Transverse colon (tissue), 4 donors: ENCODE results near the gene DCTN2. TPM values are rescaled to one million over a fixed set of nuclear protein-coding genes. Genes with fewer than 3 reads are reported as not detected.

ENCODE experiments used
- DNase-seq: peaks from one replicate; pipeline ENCODE4 v3.0.0-alpha.2; 2019
- H3K27ac ChIP-seq, 4 donors: fragments of 200-600 bp; sonication (generic); 2 replicates each; pipeline ENCODE4 v1.5.1; 2016 to 2018; ENCODE audit warnings: inconsistent platforms in 4 of 4
- H3K27me3 ChIP-seq: fragments of 200-600 bp; sonication (generic); 2 replicates; pipeline ENCODE4 v1.5.1; 2017; ENCODE audit warnings: inconsistent platforms
- H3K36me3 ChIP-seq, 4 donors: fragments of 200-600 bp; sonication (generic); 2 replicates each; pipeline ENCODE4 v1.5.1; 2017 to 2019; ENCODE audit warnings: inconsistent platforms in 4 of 4
- H3K4me1 ChIP-seq, 4 donors: fragments of 200-600 bp; sonication (generic); 2 replicates each; pipeline ENCODE4 v1.5.1; 2017 to 2020; ENCODE audit warnings: inconsistent platforms in 4 of 4
- H3K4me3 ChIP-seq, 4 donors: fragments of 200-600 bp; sonication (generic); 1 replicate in 1 of 4; 2 replicates in 3 of 4; pipeline versions ENCODE4 v1.5.1 to v1.6.1; 2017 to 2019; ENCODE audit warnings: inconsistent platforms in 4 of 4
- H3K9me3 ChIP-seq, 2 donors: fragments of 200-600 bp; sonication (generic); 2 replicates each; pipeline ENCODE4 v1.5.1; 2017 to 2019; ENCODE audit warnings: inconsistent platforms in 2 of 2
- EP300 ChIP-seq: sonication (generic); formaldehyde crosslinking; IDR thresholded peaks from one replicate; pipeline ENCODE4 v1.6.1; 2017; ENCODE audit warnings: antibody characterized with exemption, low read depth
- POLR2A ChIP-seq: fragments of 450-650 bp; IDR thresholded peaks from one replicate; pipeline ENCODE4 v1.6.1; 2016; ENCODE audit warnings: antibody characterized with exemption, mild to moderate bottlenecking, moderate library complexity
- POLR2AphosphoS5 ChIP-seq, 3 donors: sonication (generic); formaldehyde crosslinking; IDR thresholded peaks; one replicate each; pipeline ENCODE4 v1.6.1; 2016; ENCODE audit warnings: antibody characterized with exemption in 3 of 3
- WGBS, 2 donors: methylation state at CpG; one replicate each; pipeline ENCODE4 v1.1.5; 2018; ENCODE audit warnings: low coverage in 1 of 2; 5-methylcytosine and 5-hydroxymethylcytosine counted together
- in situ Hi-C, 4 donors: fragments of 200-750 bp; cut with MboI; loops; one replicate each; pipeline versions ENCODE4 v1.15.0 to v1.15.1; 2017; ENCODE audit warnings: low sequenced_read_pairs in 3 of 4, low pct_ligation_motif_present in 1 of 4, low pct_unique_long_range_greater_than_20kb in 1 of 4
- intact Hi-C: fragments of 100-400 bp; cut with DNase I; formaldehyde crosslinking; loops from one replicate; pipeline ENCODE4 v1.15.1; 2023; ENCODE audit warnings: low total_unique reads
- total RNA-seq, 4 donors: library from RNA; depleted of rRNA; stranded (reverse); fragments of >200 nt; gene quantifications; one replicate each; pipeline ENCODE4 v1.1.0, GENCODE V29; 2016
- TF ChIP-seq, protein P1 (sequence below), 5 experiments: fragments of 200-600 bp in 3 of 5; fragments of 450-650 bp in 2 of 5; sonication (generic) in 3 of 5; IDR thresholded peaks; 1 replicate in 2 of 5; 2 replicates in 3 of 5; pipeline ENCODE4 v1.5.1; 2016 to 2017; ENCODE audit warnings: antibody characterized with exemption in 5 of 5, inconsistent platforms in 3 of 5, mild to moderate bottlenecking in 2 of 5, moderate library complexity in 1 of 5

The DCTN2 gene
- total RNA-seq, 4 donors from 2014 or later: 154 to 344 (median 175) TPM

DNA sequence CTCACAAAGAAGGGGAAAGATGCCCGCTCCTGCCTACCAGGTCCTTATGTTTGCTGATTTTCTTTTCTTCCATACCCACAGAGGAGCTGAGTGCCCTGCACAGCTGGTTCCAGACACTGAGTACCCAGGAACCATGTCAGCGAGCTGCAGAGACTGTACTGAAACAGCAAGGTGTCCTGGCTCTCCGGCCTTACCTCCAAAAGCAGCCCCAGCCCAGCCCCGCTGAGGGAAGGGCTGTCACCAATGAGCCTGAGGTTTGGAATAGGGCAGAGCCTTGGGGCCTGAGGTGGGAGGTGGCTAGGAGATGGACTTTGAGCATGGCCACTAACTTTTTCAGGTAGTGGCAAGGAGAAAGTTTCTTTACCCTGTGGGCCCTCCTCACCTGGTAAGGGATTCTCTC is 56.9 kb downstream of the DCTN2 start:
- WGBS, 2 donors: 94 to 100% methylated on average over 3 to 4 of the region's 4 CpGs
- Histone ChIP-seq H3K9me3 (no peaks in the 10 kb centered on the region), H3K4me3 (no peak overlapping the region), H3K27me3 (no peaks in the 10 kb centered on the region), H3K27ac (no peak overlapping the region), H3K4me1 (peaks cover 8 to 16% (median 14%) of the 10 kb centered on the region in 4 donors), H3K36me3 (peaks cover 0 to 21% (median 8%) of the 10 kb centered on the region in 4 donors)
- TF ChIP-seq POLR2A (no peak), EP300 (no peak), POLR2AphosphoS5 (IDR thresholded peaks at IDR 0.05) (no peak)
- TF ChIP-seq, protein P1, sequence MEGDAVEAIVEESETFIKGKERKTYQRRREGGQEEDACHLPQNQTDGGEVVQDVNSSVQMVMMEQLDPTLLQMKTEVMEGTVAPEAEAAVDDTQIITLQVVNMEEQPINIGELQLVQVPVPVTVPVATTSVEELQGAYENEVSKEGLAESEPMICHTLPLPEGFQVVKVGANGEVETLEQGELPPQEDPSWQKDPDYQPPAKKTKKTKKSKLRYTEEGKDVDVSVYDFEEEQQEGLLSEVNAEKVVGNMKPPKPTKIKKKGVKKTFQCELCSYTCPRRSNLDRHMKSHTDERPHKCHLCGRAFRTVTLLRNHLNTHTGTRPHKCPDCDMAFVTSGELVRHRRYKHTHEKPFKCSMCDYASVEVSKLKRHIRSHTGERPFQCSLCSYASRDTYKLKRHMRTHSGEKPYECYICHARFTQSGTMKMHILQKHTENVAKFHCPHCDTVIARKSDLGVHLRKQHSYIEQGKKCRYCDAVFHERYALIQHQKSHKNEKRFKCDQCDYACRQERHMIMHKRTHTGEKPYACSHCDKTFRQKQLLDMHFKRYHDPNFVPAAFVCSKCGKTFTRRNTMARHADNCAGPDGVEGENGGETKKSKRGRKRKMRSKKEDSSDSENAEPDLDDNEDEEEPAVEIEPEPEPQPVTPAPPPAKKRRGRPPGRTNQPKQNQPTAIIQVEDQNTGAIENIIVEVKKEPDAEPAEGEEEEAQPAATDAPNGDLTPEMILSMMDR (IDR thresholded peaks at IDR 0.05): no peak
- intact Hi-C loops (no loop called here), in situ Hi-C loops (no loop called here)
- no peak for DNase-seq

DNA sequence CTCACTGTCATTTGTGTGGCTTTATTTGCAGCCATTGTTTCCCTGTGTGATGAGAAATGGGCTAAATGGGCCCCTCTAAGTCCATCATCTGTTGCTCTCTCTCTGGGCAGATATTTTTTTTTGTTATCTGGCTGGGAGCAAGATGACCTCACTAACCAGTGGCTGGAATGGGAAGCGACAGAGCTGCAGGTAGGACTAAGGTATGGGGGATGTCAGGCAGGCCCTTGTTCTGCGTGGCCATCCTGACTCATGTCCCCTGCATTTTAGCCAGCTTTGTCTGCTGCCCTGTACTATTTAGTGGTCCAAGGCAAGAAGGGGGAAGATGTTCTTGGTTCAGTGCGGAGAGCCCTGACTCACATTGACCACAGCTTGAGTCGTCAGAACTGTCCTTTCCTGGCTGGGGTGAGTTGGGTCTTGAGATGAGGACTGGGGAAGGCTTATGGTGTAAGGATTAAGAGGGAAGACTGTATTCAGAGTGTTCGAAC is 57.8 kb downstream of the DCTN2 start:
- intact Hi-C loops (no loop called here), in situ Hi-C loops (no loop called here)
- peaks cover 0 to 21% (median 8%) of the 10 kb centered on the region in 4 donors for H3K36me3 ChIP-seq
- DNase-seq: no peak
- H3K27me3 ChIP-seq: no peaks in the 10 kb centered on the region
- H3K4me1 ChIP-seq: peaks cover 8 to 16% (median 14%) of the 10 kb centered on the region in 4 donors
- TF ChIP-seq, protein P1 (IDR thresholded peaks at IDR 0.05): no peak
- no peak for TF ChIP-seq POLR2A
- TF ChIP-seq POLR2AphosphoS5 (IDR thresholded peaks at IDR 0.05): no peak
- TF ChIP-seq EP300: no peak
- H3K9me3 ChIP-seq: no peaks in the 10 kb centered on the region
- peak overlapping the region in 1 of 4 donors; percentile 87 for H3K27ac ChIP-seq
- peak overlapping the region in 2 of 4 donors; percentile 63 to 81 for H3K4me3 ChIP-seq
- WGBS, 2 donors: 81 to 85% methylated on average over 3 to 5 of the region's 5 CpGs

DNA sequence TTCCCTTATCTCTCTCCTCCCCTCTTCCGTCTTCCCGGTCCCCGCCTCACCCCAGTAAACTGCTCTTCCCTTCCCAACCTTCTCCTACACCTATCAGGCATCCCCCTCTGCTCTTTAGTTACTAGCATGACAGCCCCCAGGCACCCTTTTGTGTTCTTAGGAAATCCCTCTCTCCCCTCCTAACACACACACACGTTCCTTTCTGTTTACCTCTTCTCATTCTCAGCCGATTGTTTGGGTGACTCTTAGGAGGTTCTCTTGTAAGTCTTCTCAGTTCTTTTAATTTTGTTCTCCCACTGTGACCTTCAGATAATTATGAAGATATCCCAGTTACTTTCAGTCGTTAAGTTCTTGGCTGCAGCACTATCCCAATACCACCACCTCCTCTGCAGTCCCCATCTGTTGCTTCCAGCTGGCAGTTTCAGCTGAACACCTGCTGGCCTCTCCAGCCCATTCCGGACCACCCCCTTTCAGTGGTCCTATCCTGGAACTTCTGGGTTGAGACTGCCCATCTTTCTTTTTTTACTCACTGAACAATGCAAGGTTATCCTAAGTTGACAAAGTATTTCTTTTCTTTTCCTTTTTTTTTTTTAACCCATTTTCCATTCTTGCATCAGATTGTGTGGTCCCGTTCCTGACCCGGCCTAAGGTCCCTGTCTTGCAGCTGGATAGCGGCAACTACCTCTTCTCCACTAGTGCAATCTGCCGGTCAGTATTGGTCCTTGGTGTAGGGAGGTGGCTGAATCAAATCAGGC is 58.4 kb downstream of the DCTN2 start:
- TF ChIP-seq POLR2AphosphoS5 (IDR thresholded peaks at IDR 0.05) (no peak), POLR2A (no peak), EP300 (no peak)
- TF ChIP-seq, protein P1 (IDR thresholded peaks at IDR 0.05): no peak
- H3K27me3 ChIP-seq: no peaks in the 10 kb centered on the region
- intact Hi-C loops: no loop called here
- no peaks in the 10 kb centered on the region for H3K9me3 ChIP-seq
- H3K4me1 ChIP-seq: peaks cover 8 to 16% (median 14%) of the 10 kb centered on the region in 4 donors
- H3K4me3 ChIP-seq: peak overlapping the region; percentile 63 to 93 (median 74)
- H3K36me3 ChIP-seq: peaks cover 0 to 21% (median 8%) of the 10 kb centered on the region in 4 donors
- H3K27ac ChIP-seq: peak overlapping the region; percentile 80 to 91 (median 84)
- in situ Hi-C loops: no loop called here
- 5 to 27% methylated on average over 7 to 11 of the region's 11 CpGs for WGBS, 2 donors
- no peak for DNase-seq

DNA sequence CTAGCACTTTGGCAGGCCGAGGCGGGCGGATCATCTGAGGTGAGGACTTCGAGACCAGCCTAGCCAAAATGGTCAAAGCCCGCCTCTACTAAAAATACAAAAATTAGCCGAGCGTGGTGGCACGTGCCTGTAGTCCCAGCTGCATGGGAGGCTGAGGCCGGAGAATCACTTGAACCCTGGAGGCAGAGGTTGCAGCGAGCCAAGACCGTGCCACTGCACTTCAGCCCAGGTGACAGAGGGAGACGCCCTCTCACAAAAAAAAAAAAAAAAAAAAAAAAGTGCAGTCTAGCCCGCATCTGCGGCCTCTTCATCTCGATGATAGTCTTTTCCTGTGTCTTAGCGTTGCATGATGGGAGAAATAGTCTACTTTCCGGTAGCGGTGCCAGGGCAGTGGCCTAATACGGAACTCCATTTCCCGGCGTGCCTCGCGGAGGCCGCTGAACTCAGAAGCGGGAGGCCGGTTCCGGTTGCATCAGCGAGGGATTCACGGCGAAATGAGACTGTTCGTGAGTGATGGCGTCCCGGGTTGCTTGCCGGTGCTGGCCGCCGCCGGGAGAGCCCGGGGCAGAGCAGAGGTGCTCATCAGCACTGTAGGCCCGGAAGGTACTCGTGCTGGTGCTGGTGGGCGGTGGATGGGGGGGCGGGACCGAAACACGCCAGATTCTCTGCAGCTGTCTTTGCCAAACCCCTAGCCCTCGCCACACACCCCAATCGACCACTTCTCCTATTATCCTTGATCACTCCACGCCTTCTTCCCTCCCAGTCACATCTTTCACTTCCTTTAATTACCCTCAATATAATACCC is 59.2 kb downstream of the DCTN2 start, which contains the start of gene MARS1:
MARS1 (plus strand) TSS at position 472 of the 805 bp plus-strand sequence; CDS start at position 495, 23 bp downstream.
- intact Hi-C loops: no loop called here

More for the DNA sequence above, 59.2 kb downstream of the DCTN2 start, which contains the start of gene MARS1:
- H3K9me3 ChIP-seq: no peaks in the 10 kb centered on the region
- in situ Hi-C loops: no loop called here
- H3K4me1 ChIP-seq: peaks cover 8 to 16% (median 14%) of the 10 kb centered on the region in 4 donors
- WGBS, 2 donors: 1 to 6% methylated on average over 10 to 47 of the region's 47 CpGs
- H3K27me3 ChIP-seq: no peaks in the 10 kb centered on the region
- H3K27ac ChIP-seq: peak within 1 kb of the TSS; percentile 80 to 91 (median 84)
- TF ChIP-seq POLR2A: peak; percentile 66
- no peak for TF ChIP-seq EP300
- TF ChIP-seq, protein P1 (IDR thresholded peaks at IDR 0.05): peak in 1 of 5 experiments; percentile 18
- TF ChIP-seq POLR2AphosphoS5 (IDR thresholded peaks at IDR 0.05): peak; percentile 73 to 85 (median 85)
- H3K36me3 ChIP-seq: peaks cover 0 to 19% (median 8%) of the 10 kb centered on the region in 4 donors
- peak; percentile 96 for DNase-seq
- H3K4me3 ChIP-seq: peak within 1 kb of the TSS; percentile 63 to 93 (median 74)
